SK-N-MC (cell line): ENCODE results near the gene PCED1B.

ENCODE experiments used
- EZH2 ChIP-seq: fragments of 200-600 bp; sonication (generic); IDR thresholded peaks from one replicate; pipeline ENCODE4 v1.6.1; 2017; ENCODE audit warnings: antibody characterized with exemption
- POLR2AphosphoS5 ChIP-seq: IDR thresholded peaks from 2 replicates; pipeline ENCODE4 v1.6.1; 2012; ENCODE audit warnings: mild to moderate bottlenecking, low read depth, low read length, borderline replicate concordance

DNA sequence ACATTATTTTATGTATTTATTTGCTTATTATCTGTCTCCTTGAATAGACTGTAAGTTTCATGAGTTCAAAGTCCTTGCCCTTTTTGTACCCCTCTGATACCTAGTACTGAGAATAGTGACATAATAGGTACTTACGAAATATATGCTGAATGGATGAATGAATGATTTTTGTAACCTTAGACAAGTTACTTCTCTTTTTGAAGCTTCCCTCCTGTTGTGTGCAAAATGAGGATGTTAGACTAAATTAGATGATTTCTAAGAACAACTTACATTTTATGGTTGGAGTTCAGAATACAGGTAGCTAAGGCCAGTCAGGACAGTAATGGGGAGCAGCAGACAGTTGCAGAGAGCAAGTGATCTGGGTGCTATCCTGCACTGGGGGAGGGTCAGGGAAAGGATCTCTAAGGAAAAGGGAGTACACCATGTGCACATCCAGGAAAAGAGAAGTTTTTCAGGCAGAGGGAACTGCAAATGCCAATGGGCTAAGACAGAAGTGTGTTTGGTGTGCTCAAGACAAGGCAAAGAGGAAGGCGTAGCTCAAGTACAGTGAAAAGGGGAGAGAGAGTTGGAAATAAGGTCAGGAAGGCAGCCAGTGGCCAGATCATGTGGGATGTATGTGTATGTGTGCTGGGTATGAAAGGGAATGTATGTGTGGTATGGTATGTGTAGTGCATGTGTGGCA lies 59.7 kb downstream of the PCED1B start:
- TF ChIP-seq POLR2AphosphoS5, result no peak
- no peak for TF ChIP-seq EZH2
